Measurements from ENCODE around the gene APOBEC4.

GRCh38 chr1:183622013-183622412, 31.1 kb downstream of the APOBEC4 start:
- TF ChIP-seq CTCF (conservative IDR thresholded peaks at IDR 0.05) (no peak), ZFX (IDR thresholded peaks at IDR 0.05) (no peak)

Data from C4-2B (cell line).